ENCODE data around the gene FAM163B.
A peak's percentile ranks its signal among the peaks of the same experiment; 100 is the strongest.

The FAM163B gene

GRCh38 chr9:133608889-133609288, 300 bp downstream of the FAM163B start:
- Histone ChIP-seq H3K27me3 (peaks cover 52% of the 10 kb centered on the region), H3K4me2 (peak overlapping the region; percentile 19; the same call in 1 of the 2 replicates), H3K27ac (no peak overlapping the region), H4K20me1 (no peaks in the 10 kb centered on the region), H3K4me3 (no peak overlapping the region), H3K9me3 (no peaks in the 10 kb centered on the region), H3K4me1 (peaks cover 27% of the 10 kb centered on the region), H3K36me3 (no peaks in the 10 kb centered on the region), H3K9ac (no peak overlapping the region)
- no peak for TF ChIP-seq Cebpa-rat (IDR thresholded peaks at IDR 0.05)

GRCh38 chr9:133608382-133608781, 807 bp downstream of the FAM163B start:
- no peak for TF ChIP-seq Cebpa-rat (IDR thresholded peaks at IDR 0.05)
- peaks cover 52% of the 10 kb centered on the region for H3K27me3 ChIP-seq
- no peak overlapping the region for H3K4me3 ChIP-seq
- no peaks in the 10 kb centered on the region for H4K20me1 ChIP-seq
- no peaks in the 10 kb centered on the region for H3K36me3 ChIP-seq
- H3K9ac ChIP-seq = no peak overlapping the region
- peaks cover 32% of the 10 kb centered on the region for H3K4me1 ChIP-seq
- no peaks in the 10 kb centered on the region for H3K9me3 ChIP-seq
- H3K4me2 ChIP-seq = no peak overlapping the region
- no peak overlapping the region for H3K27ac ChIP-seq

DNA sequence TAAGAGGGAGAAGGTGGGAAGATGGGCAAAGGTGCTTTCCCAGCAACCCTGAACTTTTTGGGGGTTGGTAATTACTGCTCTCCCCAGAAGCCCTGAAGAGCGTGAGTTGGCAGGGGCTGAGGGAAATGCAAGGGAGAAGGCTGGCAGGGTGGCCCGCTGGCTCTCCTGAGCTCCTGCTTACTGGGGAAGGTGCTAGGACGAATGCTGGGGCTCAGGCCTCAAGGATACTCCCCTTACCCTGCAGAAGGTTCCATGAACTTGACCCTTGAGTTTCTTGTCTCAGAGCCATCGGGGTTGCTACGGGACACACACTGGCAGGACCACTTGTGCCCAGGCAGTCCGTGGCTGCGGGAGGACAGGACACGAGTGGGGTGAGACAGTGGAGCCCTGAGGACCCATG, 1.2 kb downstream of the FAM163B start:
- H3K27ac ChIP-seq = no peak overlapping the region
- TF ChIP-seq Cebpa-rat (IDR thresholded peaks at IDR 0.05) = no peak
- H3K27me3 ChIP-seq = peaks cover 52% of the 10 kb centered on the region
- no peak overlapping the region for H3K9ac ChIP-seq
- no peak overlapping the region for H3K4me3 ChIP-seq
- H3K4me2 ChIP-seq = no peak overlapping the region
- H3K36me3 ChIP-seq = no peaks in the 10 kb centered on the region
- no peaks in the 10 kb centered on the region for H4K20me1 ChIP-seq
- peaks cover 36% of the 10 kb centered on the region for H3K4me1 ChIP-seq
- no peaks in the 10 kb centered on the region for H3K9me3 ChIP-seq

DNA sequence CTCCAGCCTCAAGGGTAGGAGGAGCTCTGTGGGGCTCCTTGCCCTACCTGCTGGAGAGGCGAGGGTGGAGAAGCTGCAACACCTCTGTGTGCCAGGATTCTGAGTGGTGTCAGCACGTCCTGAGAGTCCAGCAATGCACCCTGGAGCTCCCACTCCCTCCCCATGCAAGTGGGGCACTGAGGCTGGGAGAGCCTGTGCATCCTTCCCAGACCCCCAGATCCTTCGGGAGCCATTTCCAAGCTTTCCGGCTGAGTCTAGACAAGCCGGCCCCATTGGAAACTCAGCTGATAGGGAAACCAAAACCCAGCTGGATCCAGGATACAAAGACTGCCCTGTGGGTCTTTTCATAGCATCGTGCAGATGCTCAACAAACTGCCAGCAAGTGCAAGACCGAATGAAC, 1.8 kb downstream of the FAM163B start:
- Histone ChIP-seq H4K20me1 (no peaks in the 10 kb centered on the region), H3K4me3 (no peak overlapping the region), H3K36me3 (no peaks in the 10 kb centered on the region), H3K4me1 (peaks cover 39% of the 10 kb centered on the region), H3K4me2 (no peak overlapping the region), H3K9ac (no peak overlapping the region), H3K27ac (no peak overlapping the region), H3K9me3 (no peaks in the 10 kb centered on the region), H3K27me3 (peaks cover 52% of the 10 kb centered on the region)
- no peak for TF ChIP-seq Cebpa-rat (IDR thresholded peaks at IDR 0.05)

- Histone ChIP-seq H4K20me1 (no peaks in the 10 kb centered on the region), H3K4me3 (no peak overlapping the region), H3K36me3 (no peaks in the 10 kb centered on the region), H3K4me1 (peaks cover 39% of the 10 kb centered on the region), H3K9ac (no peak overlapping the region), H3K27me3 (peaks cover 47% of the 10 kb centered on the region), H3K9me3 (no peaks in the 10 kb centered on the region), H3K4me2 (no peak overlapping the region), H3K27ac (no peak overlapping the region)
- TF ChIP-seq Cebpa-rat (IDR thresholded peaks at IDR 0.05) = no peak
Observed at GRCh38 chr9:133606708-133607025, 2.5 kb downstream of the FAM163B start.

GRCh38 chr9:133605856-133606707, 3.1 kb downstream of the FAM163B start:
- Histone ChIP-seq H3K4me3 (no peak overlapping the region), H4K20me1 (no peaks in the 10 kb centered on the region), H3K27ac (no peak overlapping the region), H3K9me3 (no peaks in the 10 kb centered on the region), H3K36me3 (no peaks in the 10 kb centered on the region), H3K4me1 (peaks cover 39% of the 10 kb centered on the region), H3K9ac (no peak overlapping the region), H3K27me3 (peaks cover 45% of the 10 kb centered on the region), H3K4me2 (peak overlapping the region; percentile 62)
- no peak for TF ChIP-seq Cebpa-rat (IDR thresholded peaks at IDR 0.05)

GRCh38 chr9:133605446-133605845, 3.7 kb downstream of the FAM163B start:
- H3K27me3 ChIP-seq = peaks cover 44% of the 10 kb centered on the region
- no peak for TF ChIP-seq Cebpa-rat (IDR thresholded peaks at IDR 0.05)
- no peak overlapping the region for H3K9ac ChIP-seq
- peaks cover 39% of the 10 kb centered on the region for H3K4me1 ChIP-seq
- H3K36me3 ChIP-seq = no peaks in the 10 kb centered on the region
- no peak overlapping the region for H3K27ac ChIP-seq
- no peaks in the 10 kb centered on the region for H3K9me3 ChIP-seq
- H4K20me1 ChIP-seq = no peaks in the 10 kb centered on the region
- no peak overlapping the region for H3K4me3 ChIP-seq
- H3K4me2 ChIP-seq = peak overlapping the region; percentile 62

- Histone ChIP-seq H3K4me1 (peaks cover 39% of the 10 kb centered on the region), H3K9ac (no peak overlapping the region), H3K36me3 (no peaks in the 10 kb centered on the region), H3K4me2 (peak overlapping the region; percentile 62), H4K20me1 (no peaks in the 10 kb centered on the region), H3K4me3 (no peak overlapping the region), H3K27me3 (peaks cover 42% of the 10 kb centered on the region), H3K9me3 (no peaks in the 10 kb centered on the region), H3K27ac (no peak overlapping the region)
- no peak for TF ChIP-seq Cebpa-rat (IDR thresholded peaks at IDR 0.05)
Observed at GRCh38 chr9:133604856-133605255, 4.3 kb downstream of the FAM163B start.

GRCh38 chr9:133604214-133604613, 5.0 kb downstream of the FAM163B start:
- H3K9me3 ChIP-seq = no peaks in the 10 kb centered on the region
- H3K4me3 ChIP-seq = no peak overlapping the region
- no peak for TF ChIP-seq Cebpa-rat (IDR thresholded peaks at IDR 0.05)
- no peak overlapping the region for H3K9ac ChIP-seq
- H4K20me1 ChIP-seq = no peaks in the 10 kb centered on the region
- H3K4me2 ChIP-seq = peak overlapping the region; percentile 62
- H3K4me1 ChIP-seq = peaks cover 39% of the 10 kb centered on the region
- no peak overlapping the region for H3K27ac ChIP-seq
- peaks cover 35% of the 10 kb centered on the region for H3K27me3 ChIP-seq
- no peaks in the 10 kb centered on the region for H3K36me3 ChIP-seq

DNA sequence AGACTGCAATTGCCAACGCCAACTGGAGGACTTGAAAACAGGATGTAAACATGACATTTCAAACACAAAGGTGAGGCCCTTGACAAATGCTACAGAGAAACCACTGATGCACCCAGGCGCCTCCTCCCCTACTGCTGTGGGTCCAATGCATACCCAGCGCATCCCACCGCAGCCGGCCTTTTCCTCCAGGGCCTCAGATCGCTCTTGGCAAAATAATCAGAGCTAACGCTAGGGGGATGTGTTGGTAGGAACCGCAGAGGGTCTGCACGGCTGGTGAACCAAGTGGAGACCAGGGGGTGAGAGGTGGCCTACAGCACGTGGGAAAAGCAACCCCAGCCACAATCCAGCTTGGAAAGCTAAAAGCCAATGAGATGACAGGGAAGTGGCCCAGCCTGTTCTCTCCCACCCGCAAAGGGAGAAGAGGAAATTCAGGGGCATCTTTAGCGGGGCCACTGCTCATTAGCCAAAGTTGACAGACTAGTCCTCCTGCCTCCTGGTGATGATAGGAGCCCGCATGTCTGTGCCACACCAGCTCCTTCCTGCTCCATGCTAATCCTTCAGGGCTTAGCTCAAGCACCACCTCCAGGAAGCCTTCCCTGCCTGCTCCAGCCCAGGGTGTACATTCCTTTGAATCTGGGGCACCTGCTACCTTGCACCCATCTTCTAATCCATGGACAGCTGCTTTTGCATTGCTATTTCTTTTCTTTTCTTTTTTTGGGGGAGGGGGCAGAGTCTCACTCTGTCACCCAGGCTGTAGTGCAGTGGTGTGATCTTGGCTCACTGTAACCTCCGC, 5.9 kb downstream of the FAM163B start:
- no peak overlapping the region for H3K4me2 ChIP-seq
- H3K36me3 ChIP-seq = no peaks in the 10 kb centered on the region
- no peak overlapping the region for H3K9ac ChIP-seq
- peaks cover 5% of the 10 kb centered on the region for H3K9me3 ChIP-seq
- H3K27ac ChIP-seq = no peak overlapping the region
- peaks cover 39% of the 10 kb centered on the region for H3K4me1 ChIP-seq
- no peak overlapping the region for H3K4me3 ChIP-seq
- H3K27me3 ChIP-seq = peaks cover 26% of the 10 kb centered on the region
- TF ChIP-seq Cebpa-rat (IDR thresholded peaks at IDR 0.05) = no peak
- H4K20me1 ChIP-seq = no peaks in the 10 kb centered on the region

Measured in BLaER1 (cell line).